HUES6 (cell line): ENCODE measurements around the gene KANSL1.
"Not testable (repeated sequence)": the region's sequence is repeated elsewhere in the genome, so short reads cannot be mapped to it uniquely, and the experiment has no call there.

Experiments used
- H3K27ac ChIP-seq: 2 replicates; pipeline ENCODE4 v1.7.0; 2013; ENCODE audit warnings: low read depth, mild to moderate bottlenecking, low read length, inconsistent platforms
- H3K27me3 ChIP-seq: 2 replicates; pipeline ENCODE4 v1.6.1; 2013; ENCODE audit warnings: low read length; ENCODE audit not compliant: control insufficient read depth, insufficient read depth
- H3K36me3 ChIP-seq: 2 replicates; pipeline ENCODE4 v1.6.1; 2013; ENCODE audit warnings: low read length; ENCODE audit not compliant: control insufficient read depth, insufficient read depth
- H3K4me1 ChIP-seq: 2 replicates; pipeline ENCODE4 v1.6.1; 2013; ENCODE audit warnings: low read length; ENCODE audit not compliant: control insufficient read depth, insufficient read depth
- H3K4me3 ChIP-seq: 2 replicates; pipeline ENCODE4 v1.5.1; 2013; ENCODE audit warnings: low read depth, low read length
- H3K9ac ChIP-seq: one replicate; pipeline ENCODE4 v1.6.1; 2013; ENCODE audit warnings: mild to moderate bottlenecking, low read length
- H3K9me3 ChIP-seq: 2 replicates; pipeline ENCODE4 v1.6.1; 2013; ENCODE audit warnings: low read depth, low read length; ENCODE audit not compliant: control insufficient read depth, insufficient read depth

Gene KANSL1

DNA sequence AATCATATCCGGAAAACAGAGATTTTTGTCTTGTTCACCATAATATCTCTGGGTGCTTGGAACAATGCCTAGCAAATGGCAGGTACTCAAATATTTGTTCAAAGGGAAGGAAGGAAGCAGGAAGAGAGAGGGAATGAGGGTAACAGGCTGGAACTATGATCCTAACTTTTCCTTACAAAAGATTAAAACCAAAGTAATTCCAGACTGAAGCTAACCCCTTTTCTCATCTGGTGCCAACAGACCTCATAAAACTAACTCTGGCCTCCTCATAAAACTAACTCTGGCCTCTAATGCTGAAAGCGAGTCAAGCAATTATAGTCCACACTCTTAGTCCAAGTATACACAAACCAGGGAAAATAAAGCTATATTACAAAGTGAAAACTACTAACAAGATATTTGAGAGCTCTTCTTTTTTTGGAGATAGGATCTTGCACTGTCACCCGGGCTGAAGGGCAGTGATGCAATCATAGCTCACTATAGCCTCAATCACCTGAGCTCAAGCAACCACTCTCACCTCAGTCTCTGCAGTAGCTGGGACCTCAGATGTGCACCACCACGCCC is 84.6 kb downstream of the KANSL1 start:
- Histone ChIP-seq H3K36me3 (no peaks in the 10 kb centered on the region), H3K4me3 (no peak overlapping the region), H3K4me1 (peaks cover 47% of the 10 kb centered on the region), H3K9ac (no peak overlapping the region), H3K27me3 (no peaks in the 10 kb centered on the region), H3K9me3 (no peaks in the 10 kb centered on the region), H3K27ac (peak overlapping the region; percentile 49; the same call in 1 of the 2 replicates)

DNA sequence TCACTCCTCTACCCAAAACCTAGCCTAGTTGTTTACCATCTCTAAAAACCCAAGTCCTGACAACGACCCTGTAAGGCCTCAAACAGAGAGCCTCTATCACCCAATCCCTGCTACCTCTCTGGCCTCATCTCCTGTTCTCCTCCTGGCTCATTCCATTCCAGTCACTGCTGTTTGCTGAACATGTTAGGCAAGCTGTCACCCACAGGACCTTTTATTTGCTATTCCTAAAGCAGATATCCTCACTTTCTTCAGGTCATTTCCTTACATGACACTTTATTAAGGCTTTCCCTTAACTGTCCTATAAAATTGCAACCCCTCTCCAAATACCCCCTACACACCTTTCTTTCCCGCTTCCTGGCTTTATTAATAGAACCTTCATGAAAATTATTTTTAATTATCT is 85.1 kb downstream of the KANSL1 start:
- H3K36me3 ChIP-seq: no peaks in the 10 kb centered on the region
- no peak overlapping the region for H3K4me3 ChIP-seq
- H3K4me1 ChIP-seq: peaks cover 47% of the 10 kb centered on the region
- H3K9ac ChIP-seq: no peak overlapping the region
- H3K27me3 ChIP-seq: no peaks in the 10 kb centered on the region
- 0 out of 2 replicates have a peak overlapping the region, but pooled peaks have one; percentile 49 for H3K27ac ChIP-seq
- H3K9me3 ChIP-seq: no peaks in the 10 kb centered on the region

DNA sequence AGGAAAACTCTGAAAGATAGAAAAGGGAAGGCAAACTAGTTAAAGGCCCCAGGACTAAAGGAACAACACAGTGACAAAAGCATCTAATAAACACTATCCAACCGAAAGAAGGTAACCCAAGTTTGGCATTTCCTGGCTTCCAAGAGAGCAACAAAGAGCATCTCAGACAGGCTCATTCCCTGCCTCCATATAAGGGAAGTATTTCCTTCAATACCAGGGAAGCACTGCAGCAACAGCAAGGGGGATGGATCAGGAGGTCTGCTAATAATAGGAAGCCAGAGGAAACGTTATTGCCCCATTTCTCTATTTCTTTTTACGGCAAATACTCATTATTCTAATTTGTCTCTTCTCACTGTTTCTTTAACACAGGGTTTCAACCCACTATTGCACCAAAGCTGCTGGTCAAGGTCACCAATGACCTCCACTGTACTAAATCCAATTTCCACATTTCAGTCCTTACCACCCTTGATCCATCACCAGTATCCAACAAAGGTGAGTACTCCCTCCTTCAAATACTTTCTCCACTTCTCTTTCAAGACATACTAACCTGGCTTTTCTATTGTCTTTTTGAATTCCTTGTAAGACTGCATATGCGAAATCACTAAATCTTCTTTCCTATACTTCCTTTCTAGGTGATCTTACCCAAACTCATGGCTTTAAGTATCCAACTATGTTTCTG is 86.1 kb downstream of the KANSL1 start:
- no peak overlapping the region for H3K9ac ChIP-seq
- H3K36me3 ChIP-seq: no peaks in the 10 kb centered on the region
- no peaks in the 10 kb centered on the region for H3K27me3 ChIP-seq
- H3K27ac ChIP-seq: no peak overlapping the region
- H3K4me1 ChIP-seq: peaks cover 50% of the 10 kb centered on the region
- H3K4me3 ChIP-seq: no peak overlapping the region
- H3K9me3 ChIP-seq: no peaks in the 10 kb centered on the region

DNA sequence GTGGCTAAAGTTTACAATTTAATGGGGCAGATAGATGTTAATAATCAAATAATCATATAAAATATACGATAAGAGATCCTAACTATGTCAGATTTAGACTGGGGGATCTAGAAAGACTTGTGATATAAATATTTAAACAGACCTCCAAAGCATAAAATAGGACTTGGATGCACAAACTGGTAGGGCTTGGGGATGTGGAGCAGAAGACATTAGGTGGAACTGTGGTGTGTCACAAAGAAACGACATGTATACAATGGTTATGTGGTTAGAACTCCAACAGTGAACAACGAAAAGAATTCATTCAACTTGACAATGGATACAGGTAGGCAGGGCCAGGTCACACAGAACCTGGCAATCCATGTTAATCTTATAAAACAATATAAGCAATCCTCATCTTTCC is 90.4 kb downstream of the KANSL1 start:
- not testable (repeated sequence) for H3K27me3 ChIP-seq, H3K9me3 ChIP-seq, H3K36me3 ChIP-seq, H3K9ac ChIP-seq, H3K4me3 ChIP-seq, H3K27ac ChIP-seq
- peaks cover 38% of the 10 kb centered on the region for H3K4me1 ChIP-seq

DNA sequence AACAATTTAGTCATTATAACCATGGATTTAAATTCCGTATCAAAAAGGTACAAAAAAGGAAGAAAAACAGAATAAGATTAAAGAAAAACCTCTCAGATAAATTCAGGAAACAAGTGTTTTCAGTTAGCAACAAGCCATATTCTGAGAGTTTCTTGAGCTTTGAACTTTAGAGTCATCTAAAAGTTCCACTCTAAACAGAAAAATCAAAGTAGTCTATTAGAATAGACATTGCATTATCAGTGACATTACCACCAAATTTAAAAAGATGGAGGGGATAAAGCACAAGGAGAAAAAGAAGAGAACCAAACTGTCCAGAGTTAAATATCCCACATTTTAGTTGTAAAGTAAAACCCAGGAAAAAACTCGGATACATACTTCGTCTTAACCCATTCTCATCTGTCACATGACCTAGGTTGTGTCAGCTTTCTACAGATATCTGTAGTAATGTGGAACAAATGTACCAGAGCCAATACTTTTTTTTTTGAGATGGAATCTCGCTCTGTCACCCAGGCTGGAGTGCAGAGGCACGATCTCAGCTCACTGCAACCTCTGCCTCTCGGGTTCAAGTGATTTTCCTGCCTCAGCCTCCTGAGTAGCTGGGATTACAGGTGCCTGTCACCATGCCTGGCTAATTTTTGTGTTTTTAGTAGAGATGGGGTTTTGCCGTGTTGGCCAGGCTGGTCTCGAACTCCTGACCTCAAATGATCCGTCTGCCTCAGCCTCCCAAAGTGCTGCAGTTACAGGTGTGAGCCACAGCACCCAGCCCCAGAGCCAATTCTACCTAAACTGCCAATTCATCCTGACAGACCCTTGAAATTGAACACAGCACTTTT is 91.2 kb downstream of the KANSL1 start:
- H3K27me3 ChIP-seq, H3K36me3 ChIP-seq, H3K9ac ChIP-seq, H3K27ac ChIP-seq, H3K4me3 ChIP-seq, H3K9me3 ChIP-seq: not testable (repeated sequence)
- H3K4me1 ChIP-seq: peaks cover 29% of the 10 kb centered on the region

DNA sequence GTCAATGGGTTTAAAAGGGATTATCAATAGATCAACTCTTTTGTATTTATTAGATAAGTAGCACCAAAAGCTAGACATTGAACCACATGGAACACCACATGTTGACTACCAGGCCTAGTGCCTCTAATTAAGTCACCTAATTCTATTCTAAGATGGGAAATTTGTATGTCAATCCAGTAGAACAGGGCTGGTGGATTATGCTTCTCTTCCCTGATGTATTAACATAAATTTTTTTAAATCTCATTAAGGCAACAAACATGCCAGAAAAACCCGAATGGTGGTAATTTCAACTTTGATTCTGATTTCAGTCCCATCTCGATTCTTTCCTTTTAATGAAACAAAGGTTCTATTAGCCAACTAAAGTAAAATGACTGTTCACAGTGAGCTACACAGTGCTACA is 92.6 kb downstream of the KANSL1 start:
- peak overlapping the region; percentile 29 for H3K9ac ChIP-seq
- H3K9me3 ChIP-seq: no peaks in the 10 kb centered on the region
- no peaks in the 10 kb centered on the region for H3K36me3 ChIP-seq
- H3K27ac ChIP-seq: peak overlapping the region; percentile 75
- H3K4me3 ChIP-seq: no peak overlapping the region
- no peaks in the 10 kb centered on the region for H3K27me3 ChIP-seq
- H3K4me1 ChIP-seq: peaks cover 24% of the 10 kb centered on the region

DNA sequence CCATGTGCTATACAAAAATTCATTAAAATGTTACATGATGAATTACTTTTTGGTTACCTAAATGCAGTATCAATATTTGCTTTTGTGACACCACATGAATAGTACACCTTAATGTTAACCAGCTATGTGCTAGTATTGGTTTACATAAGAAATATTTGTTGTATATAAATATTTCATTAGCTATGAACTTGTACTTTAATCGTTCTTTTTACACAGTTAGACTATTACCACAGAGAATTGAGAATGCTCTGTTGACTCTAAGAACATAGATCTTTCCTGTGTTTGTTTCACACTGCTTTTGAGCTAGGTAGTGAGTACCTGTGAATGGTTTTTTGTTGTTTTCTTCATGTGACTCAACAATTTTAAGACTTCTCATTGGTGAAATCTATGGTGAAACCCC is 93.4 kb downstream of the KANSL1 start:
- Histone ChIP-seq H3K36me3 (no peaks in the 10 kb centered on the region), H3K27ac (no peak overlapping the region), H3K4me1 (peaks cover 24% of the 10 kb centered on the region), H3K4me3 (no peak overlapping the region), H3K9me3 (no peaks in the 10 kb centered on the region), H3K9ac (no peak overlapping the region), H3K27me3 (no peaks in the 10 kb centered on the region)

DNA sequence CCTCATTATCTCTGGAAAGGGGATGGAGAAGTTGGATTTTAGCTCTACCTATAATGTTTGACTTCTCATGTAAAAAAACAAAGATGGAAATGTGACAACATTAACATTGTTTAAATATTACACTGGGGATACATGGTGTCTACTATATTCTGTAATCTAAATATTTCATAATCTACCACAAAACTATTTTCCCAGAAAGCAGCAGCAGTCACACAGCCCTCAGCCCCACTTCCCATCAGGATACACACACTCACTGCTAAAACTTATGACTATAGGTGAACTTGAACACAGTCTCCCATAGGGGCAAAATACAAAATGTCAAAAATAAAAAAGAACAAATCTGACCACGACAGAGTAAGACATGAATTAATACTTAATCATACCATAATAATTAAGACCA is 95.7 kb downstream of the KANSL1 start:
- Histone ChIP-seq H3K27me3 (no peaks in the 10 kb centered on the region), H3K9me3 (no peaks in the 10 kb centered on the region), H3K4me1 (peaks cover 13% of the 10 kb centered on the region), H3K4me3 (no peak overlapping the region), H3K36me3 (peaks cover 13% of the 10 kb centered on the region), H3K9ac (no peak overlapping the region), H3K27ac (no peak overlapping the region)

DNA sequence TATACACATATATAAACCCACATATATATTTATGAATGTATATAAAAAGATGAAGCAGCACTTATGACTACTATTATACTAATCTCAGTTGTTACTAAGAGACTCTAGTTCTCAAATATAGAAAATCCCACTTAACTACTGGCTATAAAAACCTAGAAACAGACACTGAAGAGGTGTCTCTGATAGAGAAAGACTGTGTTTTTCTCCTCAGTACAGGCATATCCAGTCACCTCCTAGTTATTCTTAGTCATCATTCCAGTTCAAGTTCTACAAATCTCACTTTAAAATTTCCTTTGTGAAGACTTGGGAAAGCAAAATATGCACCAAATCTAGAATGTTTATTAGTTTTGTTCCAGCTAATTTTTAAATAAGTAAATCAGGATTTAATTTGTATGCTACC is 100.2 kb downstream of the KANSL1 start:
- Histone ChIP-seq H3K4me3 (no peak overlapping the region), H3K9me3 (no peaks in the 10 kb centered on the region), H3K9ac (no peak overlapping the region), H3K4me1 (no peaks in the 10 kb centered on the region), H3K27ac (no peak overlapping the region), H3K27me3 (no peaks in the 10 kb centered on the region), H3K36me3 (peaks cover 26% of the 10 kb centered on the region)

DNA sequence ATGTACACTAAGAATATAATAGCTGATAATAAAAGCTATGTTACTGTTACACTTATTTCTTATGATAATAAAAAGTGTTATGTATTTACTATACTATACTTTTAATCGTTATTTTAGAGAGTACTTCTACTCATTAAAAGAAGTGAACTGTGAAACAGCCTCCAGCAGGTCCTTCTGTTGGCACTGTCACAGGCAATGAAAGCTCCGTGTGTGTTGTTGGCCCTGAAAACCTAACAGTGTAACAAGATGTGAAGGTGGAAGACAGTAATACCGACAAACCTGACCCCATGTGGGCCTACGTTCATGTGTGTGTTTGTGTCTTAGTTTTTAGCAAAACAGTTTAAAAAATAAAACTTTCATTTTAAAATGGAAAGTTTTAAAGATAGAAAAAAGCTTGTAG is 102.4 kb downstream of the KANSL1 start:
- Histone ChIP-seq H3K9ac (no peak overlapping the region), H3K4me3 (no peak overlapping the region), H3K36me3 (peaks cover 26% of the 10 kb centered on the region), H3K4me1 (no peaks in the 10 kb centered on the region), H3K27ac (no peak overlapping the region), H3K9me3 (no peaks in the 10 kb centered on the region), H3K27me3 (no peaks in the 10 kb centered on the region)

DNA sequence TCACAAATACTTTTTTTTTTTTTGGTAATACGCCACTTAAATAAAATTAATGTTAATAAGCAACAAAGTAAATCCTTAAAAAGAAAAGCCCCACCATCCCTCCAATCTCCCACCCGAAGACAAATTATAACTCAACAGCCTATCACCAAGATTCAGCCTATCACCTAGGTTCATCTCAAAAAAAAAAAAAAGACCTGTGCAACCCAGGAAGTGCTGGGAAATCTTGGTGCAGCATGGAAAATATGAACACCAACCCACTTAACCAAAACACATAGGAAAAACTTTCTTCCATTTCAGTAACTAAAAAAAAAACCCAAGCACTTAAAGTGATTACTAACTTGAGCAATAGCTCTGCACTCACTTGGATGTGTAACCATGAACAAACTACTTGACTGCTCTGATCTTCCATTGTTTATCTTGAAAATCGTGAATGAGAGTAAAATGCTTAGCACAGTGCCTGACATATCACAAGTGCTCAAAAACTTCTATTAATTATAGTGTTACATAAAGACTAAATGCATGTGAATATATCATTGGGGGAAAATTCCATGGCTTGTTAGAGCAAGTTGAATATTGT is 103.8 kb downstream of the KANSL1 start:
- no peaks in the 10 kb centered on the region for H3K4me1 ChIP-seq
- H3K9me3 ChIP-seq: no peaks in the 10 kb centered on the region
- no peak overlapping the region for H3K27ac ChIP-seq
- H3K36me3 ChIP-seq: peaks cover 24% of the 10 kb centered on the region
- H3K9ac ChIP-seq: no peak overlapping the region
- H3K27me3 ChIP-seq: no peaks in the 10 kb centered on the region
- no peak overlapping the region for H3K4me3 ChIP-seq
